HepG2 (cell line): Measurements from ENCODE around the gene ABRACL. TPM values are rescaled to one million over a fixed set of nuclear protein-coding genes. Genes with fewer than 3 reads are reported as not detected.

ENCODE experiments used
- AFF4 ChIP-seq: sonication (generic); formaldehyde crosslinking; IDR thresholded peaks from 2 replicates; pipeline ENCODE4 v1.4.0; 2020; ENCODE audit warnings: missing genetic modification reagents
- CAMTA2 ChIP-seq: sonication (generic); formaldehyde crosslinking; IDR thresholded peaks from 2 replicates; pipeline ENCODE4 v1.4.0; 2020; ENCODE audit warnings: mild to moderate bottlenecking, missing genetic modification reagents, borderline replicate concordance
- CCAR2 ChIP-seq: fragments of 200-400 bp; formaldehyde crosslinking; optimal IDR thresholded peaks from 2 replicates; pipeline ENCODE3; 2018; ENCODE audit warnings: low read depth, mild to moderate bottlenecking, low read length, moderate library complexity
- FIP1L1 ChIP-seq: fragments of 200-400 bp; formaldehyde crosslinking; IDR thresholded peaks from 2 replicates; pipeline ENCODE4 v1.6.1; 2018; ENCODE audit warnings: low read depth, mild to moderate bottlenecking, low read length, moderate library complexity, borderline replicate concordance; ENCODE audit not compliant: insufficient read depth
- MBNL3 ChIP-seq: fragments of 250-450 bp; sonication (Bioruptor Pico); conservative IDR thresholded peaks from 2 replicates; pipeline ENCODE4 v1.8.0; 2022; ENCODE audit warnings: mild to moderate bottlenecking, inconsistent platforms
- MEIS1 ChIP-seq: sonication (generic); formaldehyde crosslinking; IDR thresholded peaks from 2 replicates; pipeline ENCODE4 v1.9.0; 2021; ENCODE audit warnings: mild to moderate bottlenecking, missing genetic modification reagents, moderate library complexity, borderline replicate concordance
- NONO ChIP-seq, 2 experiments: fragments of 450-650 bp in 1 of 2; sonication (generic) in 1 of 2; formaldehyde crosslinking in 1 of 2; IDR thresholded peaks in 1 of 2; conservative IDR thresholded peaks in 1 of 2; 2 replicates each; pipeline versions ENCODE4 v1.6.1 to v1.8.0; 2017 to 2022; ENCODE audit warnings: mild to moderate bottlenecking in 1 of 2, missing genetic modification reagents in 1 of 2, moderate library complexity in 1 of 2
- SNAPC2 ChIP-seq: sonication (generic); formaldehyde crosslinking; IDR thresholded peaks from 2 replicates; pipeline ENCODE4 v1.8.1; 2022; ENCODE audit warnings: mild to moderate bottlenecking, missing genetic modification reagents
- TFAP4 ChIP-seq: sonication (generic); IDR thresholded peaks from 2 replicates; pipeline ENCODE4 v1.6.1; 2016; ENCODE audit warnings: low read depth, borderline replicate concordance
- TFDP2 ChIP-seq: sonication (generic); formaldehyde crosslinking; IDR thresholded peaks from 2 replicates; pipeline ENCODE4 v1.4.0; 2020; ENCODE audit warnings: missing genetic modification reagents
- U2AF2 ChIP-seq: fragments of 200-400 bp; formaldehyde crosslinking; IDR thresholded peaks from 2 replicates; pipeline ENCODE4 v1.6.1; 2017; ENCODE audit warnings: low read depth, mild to moderate bottlenecking, low read length
- ZBTB4 ChIP-seq: sonication (generic); formaldehyde crosslinking; IDR thresholded peaks from 2 replicates; pipeline ENCODE4 v1.4.0; 2020; ENCODE audit warnings: missing genetic modification reagents, mild to moderate bottlenecking, borderline replicate concordance
- ZNF333 ChIP-seq: sonication (generic); formaldehyde crosslinking; IDR thresholded peaks from 2 replicates; pipeline ENCODE4 v1.4.0; 2020; ENCODE audit warnings: mild to moderate bottlenecking, missing genetic modification reagents, borderline replicate concordance
- ZNF343 ChIP-seq: sonication (generic); formaldehyde crosslinking; IDR thresholded peaks from 2 replicates; pipeline ENCODE4 v1.4.0; 2020; ENCODE audit warnings: mild to moderate bottlenecking, missing genetic modification reagents
- ZNF580 ChIP-seq: IDR thresholded peaks from 2 replicates; pipeline ENCODE4 v1.6.1; 2016; ENCODE audit warnings: low read depth, borderline replicate concordance
- ZNF7 ChIP-seq: IDR thresholded peaks from 2 replicates; pipeline ENCODE4 v1.6.1; 2016; ENCODE audit warnings: missing biosample characterization, missing genetic modification reagents
- ZNF740 ChIP-seq: sonication (generic); formaldehyde crosslinking; IDR thresholded peaks from 2 replicates; pipeline ENCODE4 v1.4.0; 2020; ENCODE audit warnings: missing genetic modification reagents
- polyA plus RNA-seq, 8 experiments: library from polyadenylated mRNA; depleted of rRNA in 3 of 8; stranded (reverse) in 7 of 8; unstranded in 1 of 8; fragments of >200 nt; fragmentation: Illumina TruSeq in 4 of 8; extraction: Trizol in 4 of 8; gene quantifications; 2 replicates each; pipeline versions ENCODE4 v1.2.1 to v1.2.3, GENCODE V29; 2011 to 2016; ENCODE audit warnings: low read depth in 4 of 8, missing spikeins in 1 of 8, mixed read lengths in 1 of 8; ENCODE audit not compliant: insufficient read depth in 1 of 8
- total RNA-seq, 5 experiments: library from RNA; depleted of rRNA; stranded (reverse); fragments of >200 nt; fragmentation: Illumina TruSeq; extraction: Trizol; gene quantifications; 2 replicates each; pipeline ENCODE4 v1.2.3, GENCODE V29; 2016; ENCODE audit warnings: low read depth in 1 of 5

Gene ABRACL
- total and polyA plus RNA-seq, 2 of the 13 experiments (the other 11 are each of a cell fraction or from before 2014, with no cell fraction given): 1.4 to 5.4 TPM

GRCh38 chr6:138987643-138988468 is 40.7 kb upstream of the ABRACL start, which contains the start of gene REPS1 (continued):
- no peak; the same call in 1 of the 2 replicates for TF ChIP-seq ZBTB4
- no peak; the same call in 1 of the 2 replicates for TF ChIP-seq MEIS1 (CRISPR knock-in tag)
- peak; percentile 96; the same call in 1 of the 2 replicates for TF ChIP-seq ZNF580
- peak; percentile 60 for TF ChIP-seq CAMTA2
- TF ChIP-seq NONO (IDR thresholded peaks at IDR 0.05): no peak
- peak; percentile 97 for TF ChIP-seq NONO (CRISPR knock-in tag; conservative IDR thresholded peaks at IDR 0.05)
- TF ChIP-seq FIP1L1: no peak
- TF ChIP-seq ZNF343 (CRISPR knock-in tag): peak; percentile 96
- peak; percentile 77 for TF ChIP-seq ZNF740
- no peak for TF ChIP-seq TFAP4
- no peak for TF ChIP-seq MBNL3 (CRISPR knock-in tag)
- TF ChIP-seq AFF4 (CRISPR knock-in tag): no peak; the same call in 1 of the 2 replicates
- no peak for TF ChIP-seq SNAPC2 (CRISPR knock-in tag)
- TF ChIP-seq ZNF333: peak; percentile 62; the same call in 1 of the 2 replicates
- TF ChIP-seq CCAR2: no peak
- TF ChIP-seq U2AF2: 0 out of 2 replicates have a peak, but pooled peaks have one; percentile 56
- no peak; the same call in 1 of the 2 replicates for TF ChIP-seq ZNF7
- TF ChIP-seq TFDP2 (CRISPR knock-in tag): peak; percentile 87
